CD1c-positive myeloid dendritic cell (primary cell): ENCODE data around the gene SELENON.

ENCODE experiments used
- DNase-seq: peaks from one replicate; pipeline ENCODE4 v3.0.0-alpha.2; 2016; ENCODE audit errors: extremely low spot score

The SELENON gene

GRCh38 chr1:25810341-25811299, 10.6 kb downstream of the SELENON start:
- DNase-seq, result peak; percentile 75

GRCh38 chr1:25811384-25812082, 11.5 kb downstream of the SELENON start:
- DNase-seq, result no peak

GRCh38 chr1:25813071-25813733, 13.2 kb downstream of the SELENON start:
- no peak for DNase-seq

- no peak for DNase-seq
Measured at GRCh38 chr1:25813734-25814471, 13.9 kb downstream of the SELENON start.

GRCh38 chr1:25814549-25815087, 14.6 kb downstream of the SELENON start:
- no peak for DNase-seq

GRCh38 chr1:25815208-25816111, 15.5 kb downstream of the SELENON start:
- no peak for DNase-seq

GRCh38 chr1:25816112-25816718, 16.2 kb downstream of the SELENON start:
- DNase-seq, result no peak

GRCh38 chr1:25817840-25818501, 18.0 kb downstream of the SELENON start:
- DNase-seq, result no peak

- DNase-seq, result no peak
Measured at GRCh38 chr1:25818569-25818968, 18.6 kb downstream of the SELENON start.

- peak; percentile 90 for DNase-seq
Measured at GRCh38 chr1:25819491-25820246, 19.7 kb downstream of the SELENON start, which contains the start of gene MTFR1L. Gene MTFR1L, plus strand, starts transcription at chr1:25819954. Its CDS starts 3,151 bp downstream, at chr1:25823105.

- DNase-seq, result peak; percentile 74
Measured at GRCh38 chr1:25820247-25821111, 20.5 kb downstream of the SELENON start.

- no peak for DNase-seq
Measured at GRCh38 chr1:25821112-25821476, 21.1 kb downstream of the SELENON start.

- DNase-seq, result no peak
Measured at GRCh38 chr1:25821630-25822091, 21.7 kb downstream of the SELENON start.

GRCh38 chr1:25825605-25826004, 25.6 kb downstream of the SELENON start:
- no peak for DNase-seq

GRCh38 chr1:25826571-25826970, 26.6 kb downstream of the SELENON start:
- no peak for DNase-seq

- no peak for DNase-seq
Measured at GRCh38 chr1:25828491-25828890, 28.5 kb downstream of the SELENON start.

- DNase-seq, result no peak
Measured at GRCh38 chr1:25829046-25829445, 29.1 kb downstream of the SELENON start.
